Esophagus squamous epithelium (tissue), 5 donors: ENCODE measurements around the gene KCNMB2. TPM values are rescaled to one million over a fixed set of nuclear protein-coding genes. Genes with fewer than 3 reads are reported as not detected.

ENCODE experiments used
- DNase-seq: peaks from one replicate; lab custom pipeline; 2025; lab: John Stamatoyannopoulos, UW
- H3K27ac ChIP-seq, 4 donors: fragments of 200-600 bp; sonication (generic); one replicate each; pipeline ENCODE4 v1.5.1; 2016 to 2019; ENCODE audit warnings: mild to moderate bottlenecking in 1 of 4
- H3K27me3 ChIP-seq, 4 donors: fragments of 200-600 bp; sonication (generic); 1 replicate in 3 of 4; 2 replicates in 1 of 4; pipeline versions ENCODE4 v1.5.1 to v1.6.0; 2017 to 2021; ENCODE audit warnings: antibody characterized with exemption in 1 of 4
- H3K36me3 ChIP-seq, 3 donors: fragments of 200-600 bp; sonication (generic); one replicate each; pipeline ENCODE4 v1.5.1; 2016 to 2019
- H3K4me1 ChIP-seq, 3 donors: fragments of 200-600 bp; sonication (generic); one replicate each; pipeline ENCODE4 v1.5.1; 2017 to 2019
- H3K4me3 ChIP-seq, 4 donors: fragments of 200-600 bp; sonication (generic); 1 replicate in 3 of 4; 2 replicates in 1 of 4; pipeline ENCODE4 v1.5.1; 2016 to 2019; ENCODE audit warnings: mild to moderate bottlenecking in 2 of 4, moderate library complexity in 1 of 4
- H3K9me3 ChIP-seq, 3 donors: fragments of 200-600 bp; sonication (generic); one replicate each; pipeline ENCODE4 v1.5.1; 2016 to 2019
- POLR2A ChIP-seq, 4 donors: fragments of 450-650 bp; IDR thresholded peaks; one replicate each; pipeline ENCODE4 v1.6.1; 2017; ENCODE audit warnings: antibody characterized with exemption in 4 of 4, mild to moderate bottlenecking in 4 of 4, moderate library complexity in 3 of 4
- WGBS, 2 donors: methylation state at CpG; one replicate each; pipeline ENCODE4 v1.1.5; 2018; 5-methylcytosine and 5-hydroxymethylcytosine counted together
- intact Hi-C: fragments of 100-400 bp; cut with DNase I; formaldehyde crosslinking; loops from one replicate; pipeline ENCODE4 v1.15.0; 2022
- total RNA-seq, 4 donors: library from RNA; depleted of rRNA; stranded (reverse); fragments of >200 nt; gene quantifications; one replicate each; pipeline ENCODE4 v1.1.0, GENCODE V29; 2016
- TF ChIP-seq, protein P1 (sequence below), 6 experiments: fragments of 450-650 bp in 4 of 6; fragments of 200-600 bp in 2 of 6; sonication (generic) in 2 of 6; IDR thresholded peaks; one replicate each; pipeline ENCODE4 v1.5.1; 2016 to 2019; ENCODE audit warnings: antibody characterized with exemption in 6 of 6, mild to moderate bottlenecking in 4 of 6, moderate library complexity in 4 of 6
- donor health status: DM: yes; HTN: yes; CAD: no.

The KCNMB2 gene
- total RNA-seq, 4 donors from 2014 or later: 0.19 TPM; not detected in 3

DNA sequence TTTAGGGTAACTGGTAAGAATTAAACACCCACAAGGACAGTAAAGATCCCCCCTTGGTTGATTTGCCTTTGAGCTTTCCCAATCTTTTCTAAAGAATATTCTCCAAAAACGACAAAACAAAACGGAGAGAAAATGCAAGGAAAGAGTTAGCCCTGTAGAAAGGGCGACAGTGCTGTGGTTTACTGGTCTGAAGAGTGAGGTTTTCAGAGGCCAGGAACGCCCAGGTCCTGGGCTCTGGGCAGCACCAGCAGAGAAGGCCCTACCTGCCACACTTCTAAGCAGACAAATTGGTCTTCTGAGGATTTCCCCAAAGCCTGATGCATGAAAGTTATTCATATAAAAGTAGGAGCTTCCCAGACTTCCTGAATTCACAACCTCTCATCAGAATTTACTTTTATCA is 119.3 kb downstream of the KCNMB2 start:
- no peaks in the 10 kb centered on the region for H3K27me3 ChIP-seq
- peaks cover 0 to 6% (median 6%) of the 10 kb centered on the region in 3 donors for H3K9me3 ChIP-seq
- no peak overlapping the region for H3K27ac ChIP-seq
- WGBS, 2 donors: 69 to 77% methylated on average over 4 of the region's 4 CpGs
- H3K4me3 ChIP-seq: no peak overlapping the region
- no peak for TF ChIP-seq POLR2A (IDR thresholded peaks at IDR 0.05)
- no peak for DNase-seq
- intact Hi-C loops: no loop called here
- no peaks in the 10 kb centered on the region for H3K36me3 ChIP-seq
- H3K4me1 ChIP-seq: no peaks in the 10 kb centered on the region

DNA sequence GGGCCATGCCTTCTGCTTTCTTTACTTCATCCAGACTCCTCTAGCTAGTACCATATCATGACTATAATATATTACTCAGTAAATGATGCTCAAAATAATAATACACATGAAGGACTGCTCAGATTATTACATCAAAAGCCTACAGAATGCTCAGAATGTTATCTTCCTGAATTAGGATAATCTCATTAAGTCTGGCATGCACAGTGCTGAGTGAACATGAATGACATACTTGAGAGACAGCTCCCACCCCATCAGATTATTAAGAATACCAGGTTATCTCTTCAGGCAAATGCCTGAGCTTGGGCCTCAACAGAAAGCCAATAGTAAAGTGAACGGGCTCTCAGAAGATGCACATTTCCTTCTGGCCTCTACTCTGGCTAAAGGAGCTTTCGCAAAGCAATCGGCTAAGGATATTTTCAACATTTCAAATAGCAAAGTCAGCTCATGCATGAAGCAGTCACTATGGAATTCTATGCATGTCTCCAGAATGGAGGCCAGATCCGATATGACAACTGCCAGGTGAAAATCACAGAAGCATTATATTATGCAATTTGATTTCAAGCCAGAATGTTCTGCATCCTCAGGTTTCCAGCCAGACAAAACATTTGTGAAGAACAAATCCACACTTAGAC is 122.6 kb downstream of the KCNMB2 start:
- TF ChIP-seq, protein P1, sequence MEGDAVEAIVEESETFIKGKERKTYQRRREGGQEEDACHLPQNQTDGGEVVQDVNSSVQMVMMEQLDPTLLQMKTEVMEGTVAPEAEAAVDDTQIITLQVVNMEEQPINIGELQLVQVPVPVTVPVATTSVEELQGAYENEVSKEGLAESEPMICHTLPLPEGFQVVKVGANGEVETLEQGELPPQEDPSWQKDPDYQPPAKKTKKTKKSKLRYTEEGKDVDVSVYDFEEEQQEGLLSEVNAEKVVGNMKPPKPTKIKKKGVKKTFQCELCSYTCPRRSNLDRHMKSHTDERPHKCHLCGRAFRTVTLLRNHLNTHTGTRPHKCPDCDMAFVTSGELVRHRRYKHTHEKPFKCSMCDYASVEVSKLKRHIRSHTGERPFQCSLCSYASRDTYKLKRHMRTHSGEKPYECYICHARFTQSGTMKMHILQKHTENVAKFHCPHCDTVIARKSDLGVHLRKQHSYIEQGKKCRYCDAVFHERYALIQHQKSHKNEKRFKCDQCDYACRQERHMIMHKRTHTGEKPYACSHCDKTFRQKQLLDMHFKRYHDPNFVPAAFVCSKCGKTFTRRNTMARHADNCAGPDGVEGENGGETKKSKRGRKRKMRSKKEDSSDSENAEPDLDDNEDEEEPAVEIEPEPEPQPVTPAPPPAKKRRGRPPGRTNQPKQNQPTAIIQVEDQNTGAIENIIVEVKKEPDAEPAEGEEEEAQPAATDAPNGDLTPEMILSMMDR (IDR thresholded peaks at IDR 0.05): no peak
- no peak for TF ChIP-seq POLR2A (IDR thresholded peaks at IDR 0.05)
- DNase-seq: no peak
- Histone ChIP-seq H3K27me3 (no peaks in the 10 kb centered on the region), H3K4me3 (no peak overlapping the region), H3K9me3 (no peaks in the 10 kb centered on the region), H3K27ac (no peak overlapping the region), H3K4me1 (no peaks in the 10 kb centered on the region), H3K36me3 (no peaks in the 10 kb centered on the region)
- 78 to 79% methylated on average over 4 of the region's 4 CpGs for WGBS, 2 donors
- intact Hi-C loops: no loop called here

DNA sequence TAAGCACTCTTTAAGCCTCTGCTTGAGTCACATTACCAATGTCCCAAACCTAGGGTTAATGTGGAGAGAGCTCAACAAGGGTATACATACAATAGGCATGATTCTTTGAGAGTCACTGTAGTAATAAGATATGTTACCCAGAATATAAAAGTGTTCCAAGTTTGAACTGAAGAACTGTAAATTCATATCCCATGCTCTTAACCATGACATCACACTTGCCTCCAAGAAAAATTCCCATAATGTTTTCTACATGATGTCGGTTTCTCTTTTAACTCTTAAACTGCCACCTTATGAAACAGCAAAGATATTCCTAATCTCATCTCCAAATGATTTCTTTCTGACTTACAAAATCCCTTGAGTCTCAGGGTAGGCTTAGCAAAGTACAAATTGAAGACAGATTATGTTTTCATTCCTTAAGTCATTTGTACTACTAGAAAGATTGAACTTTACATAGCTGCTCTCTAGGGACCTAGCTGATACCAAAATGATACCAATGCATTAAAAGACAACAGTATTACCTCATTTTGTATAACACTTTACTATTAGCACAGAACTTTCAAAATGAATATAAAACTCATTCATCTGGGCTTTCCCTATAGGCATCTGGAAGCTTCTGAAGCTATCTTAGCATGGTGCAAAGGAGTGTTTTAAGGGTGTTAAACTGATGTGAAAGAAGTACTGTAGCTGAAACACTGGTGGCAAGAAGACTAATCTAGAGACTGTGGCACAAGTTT is 127.1 kb downstream of the KCNMB2 start:
- no peak for TF ChIP-seq POLR2A (IDR thresholded peaks at IDR 0.05)
- TF ChIP-seq, protein P1 (IDR thresholded peaks at IDR 0.05): no peak
- no peak overlapping the region for H3K27ac ChIP-seq
- H3K4me3 ChIP-seq: no peak overlapping the region
- DNase-seq: no peak
- intact Hi-C loops: no loop called here
- no peaks in the 10 kb centered on the region for H3K36me3 ChIP-seq
- no peaks in the 10 kb centered on the region for H3K9me3 ChIP-seq
- no peaks in the 10 kb centered on the region for H3K27me3 ChIP-seq
- 63 to 64% methylated on average over 1 of the region's 1 CpG for whole genome bisulfite sequencing, 2 donors
- no peaks in the 10 kb centered on the region for H3K4me1 ChIP-seq

DNA sequence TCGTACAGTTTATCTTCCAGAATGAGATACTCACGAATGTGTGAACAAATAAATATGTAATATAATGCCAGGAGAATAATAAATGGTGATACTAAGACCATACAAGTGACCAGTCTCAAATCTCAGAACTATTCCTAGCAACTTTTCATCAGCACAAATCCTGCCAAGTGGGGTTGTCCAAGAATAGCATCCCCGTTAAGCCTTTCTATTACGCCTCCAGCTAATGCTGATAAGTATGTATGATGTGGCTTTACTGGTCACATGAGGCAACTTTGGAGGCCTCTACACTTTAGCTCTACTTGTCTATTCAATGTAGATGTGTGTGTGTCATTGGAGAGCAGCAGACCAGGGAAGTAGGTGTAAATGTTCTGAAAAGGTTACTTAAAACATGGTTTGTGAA is 129.5 kb downstream of the KCNMB2 start:
- 57 to 62% methylated on average over 4 of the region's 4 CpGs for WGBS, 2 donors
- no peak for DNase-seq

DNA sequence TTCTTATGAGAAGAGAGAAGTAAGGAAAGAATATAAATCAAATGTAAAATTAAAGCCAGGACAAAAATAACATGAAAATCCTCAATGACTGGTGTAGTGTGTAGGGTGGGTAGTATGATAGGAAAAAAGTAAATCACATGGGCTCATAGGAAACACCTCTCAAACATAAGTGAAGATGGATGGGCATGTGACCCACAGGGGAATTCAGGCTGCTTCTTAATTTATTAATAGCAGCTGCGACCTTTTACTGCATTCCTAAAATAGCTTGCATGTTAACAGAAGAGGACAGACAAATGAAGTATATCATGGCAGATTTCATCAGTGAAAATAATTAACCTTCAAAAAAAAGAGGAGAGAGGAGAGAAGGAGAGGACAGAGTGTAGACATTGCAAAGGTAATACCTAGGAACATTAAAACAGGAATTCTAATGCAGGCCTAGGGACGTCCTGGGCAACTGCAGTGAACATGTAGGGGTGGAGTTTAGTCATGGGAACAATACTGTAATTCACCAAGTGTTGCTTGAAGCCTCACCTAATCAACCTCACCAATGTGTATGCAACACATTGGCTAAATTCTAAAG is 132.9 kb downstream of the KCNMB2 start:
- no peak overlapping the region for H3K4me3 ChIP-seq
- H3K9me3 ChIP-seq: no peaks in the 10 kb centered on the region
- intact Hi-C loops: no loop called here
- H3K36me3 ChIP-seq: no peaks in the 10 kb centered on the region
- H3K27ac ChIP-seq: no peak overlapping the region
- 44 to 48% methylated on average over 2 of the region's 2 CpGs for WGBS, 2 donors
- no peak for DNase-seq
- no peaks in the 10 kb centered on the region for H3K27me3 ChIP-seq
- H3K4me1 ChIP-seq: peaks cover 0 to 10% (median 0%) of the 10 kb centered on the region in 3 donors
- no peak for TF ChIP-seq POLR2A (IDR thresholded peaks at IDR 0.05)
- TF ChIP-seq, protein P1 (IDR thresholded peaks at IDR 0.05): peak in 1 of 6 experiments; percentile 10

More for the DNA sequence above, 129.5 kb downstream of the KCNMB2 start:
- TF ChIP-seq, protein P1 (IDR thresholded peaks at IDR 0.05): no peak
- TF ChIP-seq POLR2A (IDR thresholded peaks at IDR 0.05): no peak
- H3K27me3 ChIP-seq: no peaks in the 10 kb centered on the region
- no peaks in the 10 kb centered on the region for H3K36me3 ChIP-seq
- no peaks in the 10 kb centered on the region for H3K4me1 ChIP-seq
- no peak overlapping the region for H3K27ac ChIP-seq
- intact Hi-C loops: no loop called here
- H3K9me3 ChIP-seq: no peaks in the 10 kb centered on the region
- no peak overlapping the region for H3K4me3 ChIP-seq
